LNCAP (cell line): Measurements from ENCODE around the gene MYO16.

Experiments used
- CTCF ChIP-seq: fragments of 450-650 bp; IDR thresholded peaks from 2 replicates; pipeline ENCODE4 v1.5.1; 2017; ENCODE audit warnings: mild to moderate bottlenecking

MYO16 gene

GRCh38 chr13:108968566-108968965 is 339.2 kb downstream of the MYO16 start:
- TF ChIP-seq CTCF: no peak

- no peak for TF ChIP-seq CTCF
Observed at GRCh38 chr13:108974686-108975085, 345.3 kb downstream of the MYO16 start.

GRCh38 chr13:108980237-108980636 is 350.8 kb downstream of the MYO16 start:
- no peak for TF ChIP-seq CTCF

GRCh38 chr13:108981407-108981806 is 352.0 kb downstream of the MYO16 start:
- TF ChIP-seq CTCF: no peak

- no peak for TF ChIP-seq CTCF
Observed at GRCh38 chr13:108983273-108983672, 353.9 kb downstream of the MYO16 start.

- TF ChIP-seq CTCF: no peak
Observed at GRCh38 chr13:108984251-108984920, 355.0 kb downstream of the MYO16 start.

GRCh38 chr13:108985166-108985565 is 355.8 kb downstream of the MYO16 start:
- TF ChIP-seq CTCF: no peak

GRCh38 chr13:108987517-108987916 is 358.1 kb downstream of the MYO16 start:
- no peak for TF ChIP-seq CTCF
